ENCODE measurements around the gene PCDHB6.

DNA sequence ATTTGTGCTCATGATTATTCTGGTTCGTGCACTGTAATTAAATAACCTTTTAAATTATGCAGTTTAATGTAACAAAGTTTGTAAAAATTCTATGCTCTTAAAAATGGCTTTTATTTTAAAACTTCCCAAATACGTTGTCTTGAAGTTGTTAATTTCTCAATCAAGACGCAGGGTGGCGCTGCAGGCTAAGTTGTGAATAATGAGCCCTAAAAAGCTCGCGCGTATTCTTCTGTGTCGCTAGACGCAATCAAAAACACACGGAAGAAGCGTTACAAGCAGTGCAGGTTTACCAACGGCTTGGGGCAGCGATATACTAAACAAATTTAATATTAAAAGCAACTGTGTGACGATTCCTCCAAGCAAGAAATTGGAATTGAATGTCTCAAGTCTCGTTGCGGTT is 28.3 kb upstream of the PCDHB6 start, which contains the start of gene PCDHB4:
- TF ChIP-seq EZH2 (IDR thresholded peaks at IDR 0.05), result no peak
- no peak for TF ChIP-seq POLR2AphosphoS5 (IDR thresholded peaks at IDR 0.05; ENCODE audit: borderline replicate concordance, low read depth, low read length)
